Neutrophil (primary cell): ENCODE measurements around the gene RARB.

ENCODE experiments used
- H3K27ac ChIP-seq: fragments of 200-600 bp; sonication (generic); 2 replicates; pipeline ENCODE4 v1.5.1; 2016; ENCODE audit warnings: mild to moderate bottlenecking, moderate library complexity
- H3K27me3 ChIP-seq: fragments of 200-600 bp; sonication (generic); 2 replicates; pipeline ENCODE4 v1.6.0; 2016; ENCODE audit warnings: mild to moderate bottlenecking
- H3K36me3 ChIP-seq: fragments of 200-600 bp; sonication (generic); 2 replicates; pipeline ENCODE4 v1.5.1; 2017
- H3K4me1 ChIP-seq, 2 experiments: fragments of 200-600 bp in 1 of 2; sonication (generic) in 1 of 2; 1 replicate in 1 of 2; 2 replicates in 1 of 2; pipeline versions ENCODE4 v1.5.1 to v1.6.1; 2013 to 2016; ENCODE audit warnings: low read depth in 1 of 2, low read length in 1 of 2, mild to moderate bottlenecking in 1 of 2, moderate library complexity in 1 of 2; ENCODE audit not compliant: control insufficient read depth in 1 of 2, insufficient read depth in 1 of 2
- H3K4me3 ChIP-seq, 2 experiments: fragments of 200-600 bp in 1 of 2; sonication (generic) in 1 of 2; 1 replicate in 1 of 2; 2 replicates in 1 of 2; pipeline ENCODE4 v1.5.1; 2013 to 2016; ENCODE audit warnings: low read depth in 1 of 2, low read length in 1 of 2, mild to moderate bottlenecking in 1 of 2, moderate library complexity in 1 of 2
- H3K9me3 ChIP-seq: fragments of 200-600 bp; sonication (generic); 2 replicates; pipeline ENCODE4 v1.5.1; 2016
- TF ChIP-seq, protein P1 (sequence below): fragments of 200-600 bp; sonication (generic); IDR thresholded peaks from 2 replicates; pipeline ENCODE4 v1.5.1; 2016; ENCODE audit warnings: antibody characterized with exemption

The RARB gene

DNA sequence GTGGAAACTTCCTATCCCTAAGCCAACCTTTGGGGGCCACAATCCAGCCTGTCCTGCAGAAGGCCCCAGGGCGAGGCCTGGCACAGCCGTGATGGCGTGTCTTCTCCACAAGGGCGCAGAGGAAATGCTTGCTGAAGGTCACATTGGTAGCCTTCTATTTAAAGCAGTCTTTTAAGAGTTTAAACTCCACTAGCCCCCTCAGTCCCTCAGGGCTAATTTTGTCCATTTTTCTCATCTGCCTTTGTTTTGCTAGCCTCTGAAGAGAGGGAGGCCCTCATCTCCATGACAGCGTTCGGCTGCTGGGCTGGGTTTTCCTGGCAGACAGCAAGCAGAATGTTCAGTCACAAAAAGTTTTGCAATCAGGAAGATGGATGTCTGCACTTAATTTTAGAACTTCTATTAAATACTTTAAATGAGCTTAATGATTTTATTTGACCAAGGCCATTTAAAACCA, 40.8 kb downstream of the RARB start:
- H3K4me1 ChIP-seq: no peaks in the 10 kb centered on the region

DNA sequence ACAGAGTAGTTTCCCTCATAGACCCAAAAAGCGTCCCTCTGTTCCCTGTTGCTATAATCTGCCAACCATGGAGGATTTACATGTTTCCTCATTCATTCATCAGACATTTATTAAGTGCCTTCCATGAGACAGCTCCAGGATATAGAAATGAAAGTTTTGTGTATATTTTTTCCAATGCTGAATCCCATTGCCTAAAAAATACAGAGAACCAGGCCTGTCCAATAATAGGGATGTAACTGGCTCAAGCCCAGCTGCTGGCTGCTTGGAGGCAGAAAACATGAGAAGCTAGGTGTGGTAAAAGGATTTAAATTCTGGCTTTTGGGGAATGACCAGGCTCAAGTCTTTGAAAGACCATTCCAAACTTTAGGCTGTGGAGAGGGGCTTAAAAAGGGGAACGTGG, 41.5 kb downstream of the RARB start:
- H3K9me3 ChIP-seq: no peaks in the 10 kb centered on the region
- no peak overlapping the region for H3K27ac ChIP-seq
- no peaks in the 10 kb centered on the region for H3K4me1 ChIP-seq
- no peaks in the 10 kb centered on the region for H3K27me3 ChIP-seq
- no peaks in the 10 kb centered on the region for H3K36me3 ChIP-seq
- TF ChIP-seq, protein P1, sequence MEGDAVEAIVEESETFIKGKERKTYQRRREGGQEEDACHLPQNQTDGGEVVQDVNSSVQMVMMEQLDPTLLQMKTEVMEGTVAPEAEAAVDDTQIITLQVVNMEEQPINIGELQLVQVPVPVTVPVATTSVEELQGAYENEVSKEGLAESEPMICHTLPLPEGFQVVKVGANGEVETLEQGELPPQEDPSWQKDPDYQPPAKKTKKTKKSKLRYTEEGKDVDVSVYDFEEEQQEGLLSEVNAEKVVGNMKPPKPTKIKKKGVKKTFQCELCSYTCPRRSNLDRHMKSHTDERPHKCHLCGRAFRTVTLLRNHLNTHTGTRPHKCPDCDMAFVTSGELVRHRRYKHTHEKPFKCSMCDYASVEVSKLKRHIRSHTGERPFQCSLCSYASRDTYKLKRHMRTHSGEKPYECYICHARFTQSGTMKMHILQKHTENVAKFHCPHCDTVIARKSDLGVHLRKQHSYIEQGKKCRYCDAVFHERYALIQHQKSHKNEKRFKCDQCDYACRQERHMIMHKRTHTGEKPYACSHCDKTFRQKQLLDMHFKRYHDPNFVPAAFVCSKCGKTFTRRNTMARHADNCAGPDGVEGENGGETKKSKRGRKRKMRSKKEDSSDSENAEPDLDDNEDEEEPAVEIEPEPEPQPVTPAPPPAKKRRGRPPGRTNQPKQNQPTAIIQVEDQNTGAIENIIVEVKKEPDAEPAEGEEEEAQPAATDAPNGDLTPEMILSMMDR: no peak
- no peak overlapping the region for H3K4me3 ChIP-seq

More for the DNA sequence above, 40.8 kb downstream of the RARB start:
- Histone ChIP-seq H3K36me3 (no peaks in the 10 kb centered on the region), H3K4me3 (no peak overlapping the region), H3K9me3 (no peaks in the 10 kb centered on the region), H3K27ac (no peak overlapping the region), H3K27me3 (no peaks in the 10 kb centered on the region)
- TF ChIP-seq, protein P1: no peak

DNA sequence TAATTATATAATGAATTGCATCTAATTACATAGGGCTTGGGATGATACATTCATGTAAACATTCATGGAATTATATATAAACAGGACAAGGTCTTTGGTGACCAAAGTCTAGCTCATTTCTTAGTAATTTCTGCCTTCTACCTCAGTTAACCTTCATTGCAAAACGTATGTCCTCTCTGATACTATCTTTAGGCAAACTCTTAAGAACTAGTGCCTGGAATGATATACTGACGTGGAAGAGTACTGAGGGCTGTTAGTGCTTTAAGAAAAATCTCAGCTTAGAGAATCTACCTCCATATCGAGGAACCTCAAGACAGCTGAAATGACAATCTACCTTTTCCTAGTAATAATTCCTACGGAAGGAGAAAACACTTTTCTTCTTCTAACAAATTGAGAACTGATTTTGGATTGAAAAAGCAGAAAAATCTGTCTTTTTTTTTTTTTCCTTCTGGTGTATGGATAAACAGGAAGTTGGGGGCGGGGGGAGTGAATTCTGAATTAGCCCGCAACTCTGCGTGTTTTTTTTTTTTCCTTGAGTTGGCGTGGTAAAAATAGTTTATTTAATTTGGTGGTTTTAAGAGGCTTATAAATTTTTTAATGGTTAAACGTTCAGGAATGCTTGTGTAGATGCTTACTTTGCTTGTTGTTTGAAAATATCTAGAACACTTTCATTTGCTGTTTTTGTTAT, 43.2 kb downstream of the RARB start:
- no peaks in the 10 kb centered on the region for H3K27me3 ChIP-seq
- no peaks in the 10 kb centered on the region for H3K36me3 ChIP-seq
- TF ChIP-seq, protein P1: no peak
- no peak overlapping the region for H3K4me3 ChIP-seq
- H3K9me3 ChIP-seq: no peaks in the 10 kb centered on the region
- H3K27ac ChIP-seq: no peak overlapping the region
- H3K4me1 ChIP-seq: no peaks in the 10 kb centered on the region

DNA sequence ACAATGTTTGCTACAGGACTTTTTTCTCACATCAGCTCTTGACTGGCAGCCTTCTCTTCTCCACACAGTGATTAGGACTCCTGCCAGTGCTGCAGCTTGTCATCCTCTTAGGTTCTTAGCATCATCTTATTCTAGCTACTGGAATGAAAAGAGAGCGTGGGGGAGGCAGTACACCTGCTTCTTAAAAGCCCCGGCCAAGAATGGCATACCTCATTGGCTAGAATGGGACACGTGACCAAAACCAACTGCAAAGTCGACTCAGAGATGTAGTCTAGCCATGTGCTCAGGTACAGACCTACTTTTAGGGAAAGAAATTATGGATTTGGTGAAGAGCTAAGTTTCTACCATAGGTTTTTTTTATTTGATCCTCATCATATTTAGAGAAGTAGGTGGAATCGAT, 44.1 kb downstream of the RARB start:
- Histone ChIP-seq H3K4me1 (no peaks in the 10 kb centered on the region), H3K9me3 (no peaks in the 10 kb centered on the region), H3K4me3 (no peak overlapping the region), H3K27ac (no peak overlapping the region), H3K27me3 (no peaks in the 10 kb centered on the region), H3K36me3 (no peaks in the 10 kb centered on the region)
- TF ChIP-seq, protein P1: no peak

DNA sequence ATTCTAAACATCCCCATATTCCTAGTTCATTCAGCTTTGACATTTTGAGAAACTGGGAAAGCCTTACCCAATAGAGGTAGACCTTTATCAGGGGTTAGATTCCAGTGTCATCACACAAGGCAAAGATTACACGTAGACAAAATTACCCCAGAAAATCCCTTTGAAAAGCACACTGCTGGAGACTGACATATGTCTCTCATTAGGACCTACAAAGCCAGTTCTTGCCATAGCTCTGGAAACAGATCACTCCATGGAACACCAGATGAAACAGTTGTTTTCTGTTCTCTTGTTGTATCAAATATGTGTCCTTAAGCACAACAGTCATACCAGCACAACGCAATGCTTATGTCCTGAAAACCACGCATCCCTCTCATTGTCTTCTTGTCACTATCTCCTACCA, 44.7 kb downstream of the RARB start:
- H3K27me3 ChIP-seq: no peaks in the 10 kb centered on the region
- H3K4me3 ChIP-seq: no peak overlapping the region
- no peaks in the 10 kb centered on the region for H3K9me3 ChIP-seq
- TF ChIP-seq, protein P1: no peak
- no peaks in the 10 kb centered on the region for H3K36me3 ChIP-seq
- H3K27ac ChIP-seq: no peak overlapping the region
- H3K4me1 ChIP-seq: no peaks in the 10 kb centered on the region
